Esophagus squamous epithelium (tissue), 5 donors: Measurements from ENCODE around the gene PHC3. TPM values are rescaled to one million over a fixed set of nuclear protein-coding genes. Genes with fewer than 3 reads are reported as not detected.
"Not testable (repeated sequence)": the region's sequence is repeated elsewhere in the genome, so short reads cannot be mapped to it uniquely, and the experiment has no call there.

Experiments used
- DNase-seq: peaks from one replicate; lab custom pipeline; 2025; lab: John Stamatoyannopoulos, UW
- H3K27ac ChIP-seq, 4 donors: fragments of 200-600 bp; sonication (generic); one replicate each; pipeline ENCODE4 v1.5.1; 2016 to 2019; ENCODE audit warnings: mild to moderate bottlenecking in 1 of 4
- H3K27me3 ChIP-seq, 4 donors: fragments of 200-600 bp; sonication (generic); 1 replicate in 3 of 4; 2 replicates in 1 of 4; pipeline versions ENCODE4 v1.5.1 to v1.6.0; 2017 to 2021; ENCODE audit warnings: antibody characterized with exemption in 1 of 4
- H3K36me3 ChIP-seq, 3 donors: fragments of 200-600 bp; sonication (generic); one replicate each; pipeline ENCODE4 v1.5.1; 2016 to 2019
- H3K4me1 ChIP-seq, 3 donors: fragments of 200-600 bp; sonication (generic); one replicate each; pipeline ENCODE4 v1.5.1; 2017 to 2019
- H3K4me3 ChIP-seq, 4 donors: fragments of 200-600 bp; sonication (generic); 1 replicate in 3 of 4; 2 replicates in 1 of 4; pipeline ENCODE4 v1.5.1; 2016 to 2019; ENCODE audit warnings: mild to moderate bottlenecking in 2 of 4, moderate library complexity in 1 of 4
- H3K9me3 ChIP-seq, 3 donors: fragments of 200-600 bp; sonication (generic); one replicate each; pipeline ENCODE4 v1.5.1; 2016 to 2019
- POLR2A ChIP-seq, 4 donors: fragments of 450-650 bp; IDR thresholded peaks; one replicate each; pipeline ENCODE4 v1.6.1; 2017; ENCODE audit warnings: antibody characterized with exemption in 4 of 4, mild to moderate bottlenecking in 4 of 4, moderate library complexity in 3 of 4
- WGBS, 2 donors: methylation state at CpG; one replicate each; pipeline ENCODE4 v1.1.5; 2018; 5-methylcytosine and 5-hydroxymethylcytosine counted together
- intact Hi-C: fragments of 100-400 bp; cut with DNase I; formaldehyde crosslinking; loops from one replicate; pipeline ENCODE4 v1.15.0; 2022
- total RNA-seq, 4 donors: library from RNA; depleted of rRNA; stranded (reverse); fragments of >200 nt; gene quantifications; one replicate each; pipeline ENCODE4 v1.1.0, GENCODE V29; 2016
- TF ChIP-seq, protein P1 (sequence below), 6 experiments: fragments of 450-650 bp in 4 of 6; fragments of 200-600 bp in 2 of 6; sonication (generic) in 2 of 6; IDR thresholded peaks; one replicate each; pipeline ENCODE4 v1.5.1; 2016 to 2019; ENCODE audit warnings: antibody characterized with exemption in 6 of 6, mild to moderate bottlenecking in 4 of 6, moderate library complexity in 4 of 6
- donor health status: DM: yes; HTN: yes; CAD: no.

The PHC3 gene
- total RNA-seq, 4 donors from 2014 or later, result 22.1 to 47.7 (median 25.4) TPM

DNA sequence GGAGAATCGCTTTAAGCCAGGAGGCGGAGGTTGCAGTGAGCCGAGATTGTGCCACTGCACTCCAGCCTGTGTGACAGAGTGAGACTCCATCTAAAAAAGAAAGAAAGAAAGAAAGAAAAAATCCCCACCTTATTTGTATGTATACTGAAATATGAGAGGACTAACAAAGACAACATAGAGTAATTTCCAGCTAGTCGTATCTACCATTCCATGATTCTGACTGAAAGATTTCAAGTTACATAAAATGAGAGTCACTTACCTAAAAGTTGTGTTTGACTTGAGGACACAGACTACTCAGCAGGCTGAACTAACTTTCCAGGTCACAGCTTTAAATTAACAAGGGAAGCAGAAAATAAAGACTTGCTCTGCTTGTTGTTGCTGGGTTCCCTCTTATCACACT lies 21.9 kb upstream of the PHC3 start:
- H3K9me3 ChIP-seq, result no peaks in the 10 kb centered on the region
- no peak for DNase-seq
- TF ChIP-seq, protein P1, sequence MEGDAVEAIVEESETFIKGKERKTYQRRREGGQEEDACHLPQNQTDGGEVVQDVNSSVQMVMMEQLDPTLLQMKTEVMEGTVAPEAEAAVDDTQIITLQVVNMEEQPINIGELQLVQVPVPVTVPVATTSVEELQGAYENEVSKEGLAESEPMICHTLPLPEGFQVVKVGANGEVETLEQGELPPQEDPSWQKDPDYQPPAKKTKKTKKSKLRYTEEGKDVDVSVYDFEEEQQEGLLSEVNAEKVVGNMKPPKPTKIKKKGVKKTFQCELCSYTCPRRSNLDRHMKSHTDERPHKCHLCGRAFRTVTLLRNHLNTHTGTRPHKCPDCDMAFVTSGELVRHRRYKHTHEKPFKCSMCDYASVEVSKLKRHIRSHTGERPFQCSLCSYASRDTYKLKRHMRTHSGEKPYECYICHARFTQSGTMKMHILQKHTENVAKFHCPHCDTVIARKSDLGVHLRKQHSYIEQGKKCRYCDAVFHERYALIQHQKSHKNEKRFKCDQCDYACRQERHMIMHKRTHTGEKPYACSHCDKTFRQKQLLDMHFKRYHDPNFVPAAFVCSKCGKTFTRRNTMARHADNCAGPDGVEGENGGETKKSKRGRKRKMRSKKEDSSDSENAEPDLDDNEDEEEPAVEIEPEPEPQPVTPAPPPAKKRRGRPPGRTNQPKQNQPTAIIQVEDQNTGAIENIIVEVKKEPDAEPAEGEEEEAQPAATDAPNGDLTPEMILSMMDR (IDR thresholded peaks at IDR 0.05), result no peak
- TF ChIP-seq POLR2A (IDR thresholded peaks at IDR 0.05), result no peak
- H3K36me3 ChIP-seq, result no peaks in the 10 kb centered on the region
- H3K27me3 ChIP-seq, result no peaks in the 10 kb centered on the region
- H3K4me1 ChIP-seq, result no peaks in the 10 kb centered on the region
- WGBS, 2 donors, result 74% methylated on average over 4 of the region's 4 CpGs
- intact Hi-C loops, result no loop called here
- no peak overlapping the region for H3K4me3 ChIP-seq
- no peak overlapping the region for H3K27ac ChIP-seq

DNA sequence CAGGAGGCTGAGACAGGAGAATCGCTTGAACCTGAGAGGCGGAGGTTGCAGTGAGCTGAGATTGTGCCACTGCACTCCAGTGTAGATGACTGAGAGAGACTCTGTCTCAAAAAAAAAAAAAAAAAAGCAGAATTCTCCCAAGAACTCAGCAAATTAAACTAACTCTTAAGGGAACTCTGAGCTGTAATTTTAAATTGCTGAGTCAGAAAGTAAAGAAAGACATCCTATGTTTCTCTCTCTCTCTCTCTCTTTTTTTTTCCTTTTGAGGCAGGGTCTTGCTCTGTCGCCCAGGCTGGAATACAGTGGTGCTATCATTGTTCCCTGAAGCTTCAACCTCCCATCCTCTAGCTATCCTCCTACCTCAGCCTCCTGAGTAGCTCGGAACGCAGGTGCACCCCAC lies 20.0 kb upstream of the PHC3 start:
- Histone ChIP-seq H3K27me3 (no peaks in the 10 kb centered on the region), H3K36me3 (no peaks in the 10 kb centered on the region), H3K4me1 (peaks cover 0 to 5% (median 0%) of the 10 kb centered on the region in 3 donors), H3K9me3 (no peaks in the 10 kb centered on the region), H3K27ac (no peak overlapping the region), H3K4me3 (no peak overlapping the region)
- WGBS, 2 donors, result 80 to 92% methylated on average over 5 of the region's 5 CpGs
- TF ChIP-seq POLR2A (IDR thresholded peaks at IDR 0.05), result no peak
- TF ChIP-seq, protein P1 (IDR thresholded peaks at IDR 0.05), result no peak
- intact Hi-C loops, result no loop called here
- no peak for DNase-seq

DNA sequence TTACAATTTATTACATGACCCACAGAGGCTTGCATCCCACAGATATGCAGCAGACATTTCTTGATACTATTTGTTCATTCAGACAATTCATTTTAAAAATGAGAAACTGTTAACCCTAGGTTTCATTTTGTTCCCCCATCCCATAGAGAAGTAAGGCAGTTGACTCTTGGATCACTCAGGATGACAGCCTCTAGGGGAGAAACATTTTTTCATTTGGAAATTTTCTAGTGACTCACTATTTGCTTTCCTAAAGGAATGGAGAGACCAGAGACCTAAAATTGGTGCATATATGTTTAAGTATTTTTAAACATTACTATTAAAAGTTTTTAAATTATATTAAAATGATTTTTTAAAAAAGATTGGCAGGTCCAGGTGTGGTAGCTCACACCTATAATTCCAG lies 19.5 kb upstream of the PHC3 start:
- Histone ChIP-seq H3K4me1 (peaks cover 0 to 5% (median 0%) of the 10 kb centered on the region in 3 donors), H3K36me3 (no peaks in the 10 kb centered on the region), H3K4me3 (no peak overlapping the region), H3K27me3 (no peaks in the 10 kb centered on the region), H3K27ac (no peak overlapping the region), H3K9me3 (no peaks in the 10 kb centered on the region)
- TF ChIP-seq, protein P1 (IDR thresholded peaks at IDR 0.05), result no peak
- TF ChIP-seq POLR2A (IDR thresholded peaks at IDR 0.05), result no peak
- DNase-seq, result no peak
- intact Hi-C loops, result no loop called here

DNA sequence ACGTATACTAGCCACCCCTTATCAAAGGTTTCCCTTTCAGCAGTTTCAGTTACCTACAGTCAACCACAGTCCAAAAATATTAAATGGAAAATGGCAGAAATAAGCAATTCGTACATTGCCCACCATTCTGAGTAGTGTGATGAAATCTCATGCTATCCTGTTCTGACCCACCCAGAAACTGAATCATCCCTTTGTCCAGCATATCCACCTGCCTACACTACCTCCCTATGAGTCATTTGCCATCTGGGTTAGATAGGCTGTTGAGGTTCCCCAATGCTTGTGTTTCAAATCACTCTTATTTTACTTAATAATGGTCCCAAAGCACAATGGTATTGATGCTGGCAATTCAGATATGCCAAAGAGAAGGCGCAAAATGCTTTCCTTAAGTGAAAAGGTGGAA lies 15.3 kb upstream of the PHC3 start:
- Histone ChIP-seq H3K4me1 (peaks cover 0 to 5% (median 0%) of the 10 kb centered on the region in 3 donors), H3K36me3 (no peaks in the 10 kb centered on the region), H3K4me3 (no peak overlapping the region), H3K27ac (peak overlapping the region in 1 of 4 donors; percentile 13), H3K27me3 (no peaks in the 10 kb centered on the region), H3K9me3 (no peaks in the 10 kb centered on the region)
- 88 to 92% methylated on average over 3 of the region's 3 CpGs for WGBS, 2 donors
- intact Hi-C loops, result no loop called here
- TF ChIP-seq, protein P1 (IDR thresholded peaks at IDR 0.05), result no peak
- TF ChIP-seq POLR2A (IDR thresholded peaks at IDR 0.05), result no peak
- no peak for DNase-seq

DNA sequence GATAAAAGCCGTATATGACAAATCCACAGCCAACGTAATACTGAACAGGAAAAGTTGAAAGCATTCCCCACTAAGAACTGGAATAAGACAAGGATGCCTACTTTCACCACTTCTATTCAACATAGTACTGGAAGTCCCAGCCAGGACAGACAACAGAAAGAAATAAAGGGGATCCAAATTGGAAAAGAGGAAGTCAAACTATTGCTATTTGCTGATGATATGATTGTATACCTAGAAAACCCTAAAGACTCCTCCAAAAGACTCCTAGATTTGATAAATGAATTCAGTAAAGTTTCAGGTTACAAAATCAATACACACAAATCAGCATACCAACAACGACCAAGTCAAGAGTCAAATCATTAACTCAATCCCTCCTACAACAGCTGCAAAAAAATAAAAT lies 14.2 kb upstream of the PHC3 start:
- H3K27ac ChIP-seq, H3K4me3 ChIP-seq, intact Hi-C loops, H3K36me3 ChIP-seq, DNase-seq, H3K4me1 ChIP-seq, H3K9me3 ChIP-seq, H3K27me3 ChIP-seq: not testable (repeated sequence)
- WGBS, 2 donors, result 71 to 78% methylated on average over 3 of the region's 3 CpGs
